Measurements from ENCODE around the gene TOMM6. TPM values are rescaled to one million over a fixed set of nuclear protein-coding genes. Genes with fewer than 3 reads are reported as not detected.

Gene TOMM6
- total RNA-seq = 100 to 1,000 TPM in 1 of 3 donors, 10 to 100 TPM in 2; 95.0 to 109 (median 96.6) TPM
- 123 TPM for total RNA-seq (2013)

DNA sequence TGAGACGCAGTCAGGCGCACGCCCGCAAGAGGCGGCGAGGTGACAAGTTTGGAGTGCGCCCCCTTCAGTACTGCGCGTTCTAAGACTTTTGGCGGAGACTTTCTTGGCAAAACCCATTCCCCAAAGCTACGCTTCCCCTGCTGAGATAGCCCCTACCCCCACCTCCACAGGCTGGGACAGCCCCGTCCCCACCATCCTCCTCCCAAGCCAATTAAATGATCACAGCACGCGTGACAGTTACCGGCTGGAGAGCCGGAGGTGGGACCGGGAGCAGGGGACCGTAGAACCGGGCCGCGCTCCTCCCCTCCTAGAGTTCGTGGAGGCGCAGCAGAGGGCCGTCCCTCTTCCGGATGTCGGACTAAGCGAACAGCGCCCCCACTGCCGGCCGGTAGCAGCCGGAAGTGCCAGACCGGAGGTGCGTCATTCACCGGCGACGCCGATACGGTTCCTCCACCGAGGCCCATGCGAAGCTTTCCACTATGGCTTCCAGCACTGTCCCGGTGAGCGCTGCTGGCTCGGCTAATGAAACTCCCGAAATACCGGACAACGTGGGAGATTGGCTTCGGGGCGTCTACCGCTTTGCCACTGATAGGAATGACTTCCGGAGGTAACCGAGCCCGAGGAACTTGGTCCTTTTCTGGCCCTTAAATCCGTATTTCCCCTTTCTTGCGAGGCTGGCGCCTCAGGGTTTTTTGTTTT lies at the start of gene TOMM6:
Gene TOMM6, plus strand, starts transcription at position 476 of the 699 bp plus-strand sequence. Its CDS starts 4 bp downstream, at position 480.
- peak within 1 kb of the TSS; percentile 92 for H3K27ac ChIP-seq (ENCODE audit: low read length)
- peak within 1 kb of the TSS; percentile 92 to 96 for H3K27ac Mint-ChIP-seq
- H3K9me3 Mint-ChIP-seq = no peaks in the 10 kb centered on the region
- H3K4me3 Mint-ChIP-seq = peak within 1 kb of the TSS; percentile 94
- TF ChIP-seq, protein P1, sequence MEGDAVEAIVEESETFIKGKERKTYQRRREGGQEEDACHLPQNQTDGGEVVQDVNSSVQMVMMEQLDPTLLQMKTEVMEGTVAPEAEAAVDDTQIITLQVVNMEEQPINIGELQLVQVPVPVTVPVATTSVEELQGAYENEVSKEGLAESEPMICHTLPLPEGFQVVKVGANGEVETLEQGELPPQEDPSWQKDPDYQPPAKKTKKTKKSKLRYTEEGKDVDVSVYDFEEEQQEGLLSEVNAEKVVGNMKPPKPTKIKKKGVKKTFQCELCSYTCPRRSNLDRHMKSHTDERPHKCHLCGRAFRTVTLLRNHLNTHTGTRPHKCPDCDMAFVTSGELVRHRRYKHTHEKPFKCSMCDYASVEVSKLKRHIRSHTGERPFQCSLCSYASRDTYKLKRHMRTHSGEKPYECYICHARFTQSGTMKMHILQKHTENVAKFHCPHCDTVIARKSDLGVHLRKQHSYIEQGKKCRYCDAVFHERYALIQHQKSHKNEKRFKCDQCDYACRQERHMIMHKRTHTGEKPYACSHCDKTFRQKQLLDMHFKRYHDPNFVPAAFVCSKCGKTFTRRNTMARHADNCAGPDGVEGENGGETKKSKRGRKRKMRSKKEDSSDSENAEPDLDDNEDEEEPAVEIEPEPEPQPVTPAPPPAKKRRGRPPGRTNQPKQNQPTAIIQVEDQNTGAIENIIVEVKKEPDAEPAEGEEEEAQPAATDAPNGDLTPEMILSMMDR (IDR thresholded peaks at IDR 0.05) = peak; percentile 95
- H3K36me3 ChIP-seq (ENCODE audit: control insufficient read depth, insufficient read depth, low read length) = peaks cover 28% of the 10 kb centered on the region
- no peaks in the 10 kb centered on the region for H3K27me3 Mint-ChIP-seq (ENCODE audit: low read depth in 2 of 2)
- intact Hi-C loops (cut with micrococcal nuclease) = loop anchor here (1.0 to 10.0 kb wide), 5 partner anchors 53 to 757 kb away; partner anchors contain the start of genes BYSL, MED20, MRPS10 and TFEB
- peaks cover 30% of the 10 kb centered on the region for H3K4me1 ChIP-seq (ENCODE audit: control insufficient read depth, insufficient read depth, low read length)
- WGBS (ENCODE audit: insufficient coverage) = under 1% methylated on average over 55 of the region's 55 CpGs
- DNase-seq (peak; percentile 93 to 97), ATAC-seq (peak; percentile 79 to 92 (median 84))
- H3K4me3 ChIP-seq (ENCODE audit: low read length) = peak within 1 kb of the TSS; percentile 86
- H3K4me1 Mint-ChIP-seq = peaks cover 0 to 25% of the 10 kb centered on the region in 2 donors
- no peaks in the 10 kb centered on the region for H3K9me3 ChIP-seq (ENCODE audit: control insufficient read depth, insufficient read depth, low read length)
- H3K36me3 Mint-ChIP-seq = peaks cover 8% of the 10 kb centered on the region
- no peaks in the 10 kb centered on the region for H3K27me3 ChIP-seq (ENCODE audit: control insufficient read depth, insufficient read depth, low read length)

DNA sequence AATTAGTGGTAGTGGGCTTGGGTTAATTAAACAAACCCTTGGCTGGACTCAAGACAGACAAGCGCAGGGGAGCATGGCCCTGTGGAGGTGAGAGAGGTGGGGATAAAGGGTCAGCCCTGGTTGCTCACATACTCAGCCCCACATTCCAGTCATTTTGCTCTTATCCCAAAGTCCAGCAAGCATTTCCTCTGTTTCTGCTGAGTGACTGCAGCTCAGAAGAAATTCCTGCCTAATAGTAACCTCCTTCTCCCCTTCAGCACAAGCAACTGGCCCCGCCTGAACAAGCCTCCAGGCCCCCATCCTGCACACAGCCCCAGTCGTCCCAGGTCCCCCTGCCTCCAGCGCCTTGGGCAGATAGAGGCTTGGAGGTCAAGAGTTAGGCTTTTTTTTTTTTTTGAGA lies 48.5 kb upstream of the TOMM6 start:
- H3K4me3 ChIP-seq (ENCODE audit: low read length) = no peak overlapping the region
- TF ChIP-seq, protein P1 (IDR thresholded peaks at IDR 0.05) = no peak
- peaks cover 0 to 6% of the 10 kb centered on the region in 2 donors for H3K27me3 Mint-ChIP-seq (ENCODE audit: low read depth in 2 of 2)
- no peaks in the 10 kb centered on the region for H3K9me3 Mint-ChIP-seq
- H3K4me1 Mint-ChIP-seq = peaks cover 4 to 5% of the 10 kb centered on the region in 2 donors
- no peaks in the 10 kb centered on the region for H3K36me3 ChIP-seq (ENCODE audit: control insufficient read depth, insufficient read depth, low read length)
- no peak for ATAC-seq
- DNase-seq = no peak
- no peaks in the 10 kb centered on the region for H3K27me3 ChIP-seq (ENCODE audit: control insufficient read depth, insufficient read depth, low read length)
- no peaks in the 10 kb centered on the region for H3K36me3 Mint-ChIP-seq
- intact Hi-C loops (cut with micrococcal nuclease) = no loop called here
- peaks cover 6% of the 10 kb centered on the region for H3K4me1 ChIP-seq (ENCODE audit: control insufficient read depth, insufficient read depth, low read length)
- H3K9me3 ChIP-seq (ENCODE audit: control insufficient read depth, insufficient read depth, low read length) = no peaks in the 10 kb centered on the region
- H3K4me3 Mint-ChIP-seq = no peak overlapping the region
- no peak overlapping the region for H3K27ac ChIP-seq (ENCODE audit: low read length)
- 94% methylated on average over 3 of the region's 4 CpGs for WGBS (ENCODE audit: insufficient coverage)
- H3K27ac Mint-ChIP-seq = no peak overlapping the region

DNA sequence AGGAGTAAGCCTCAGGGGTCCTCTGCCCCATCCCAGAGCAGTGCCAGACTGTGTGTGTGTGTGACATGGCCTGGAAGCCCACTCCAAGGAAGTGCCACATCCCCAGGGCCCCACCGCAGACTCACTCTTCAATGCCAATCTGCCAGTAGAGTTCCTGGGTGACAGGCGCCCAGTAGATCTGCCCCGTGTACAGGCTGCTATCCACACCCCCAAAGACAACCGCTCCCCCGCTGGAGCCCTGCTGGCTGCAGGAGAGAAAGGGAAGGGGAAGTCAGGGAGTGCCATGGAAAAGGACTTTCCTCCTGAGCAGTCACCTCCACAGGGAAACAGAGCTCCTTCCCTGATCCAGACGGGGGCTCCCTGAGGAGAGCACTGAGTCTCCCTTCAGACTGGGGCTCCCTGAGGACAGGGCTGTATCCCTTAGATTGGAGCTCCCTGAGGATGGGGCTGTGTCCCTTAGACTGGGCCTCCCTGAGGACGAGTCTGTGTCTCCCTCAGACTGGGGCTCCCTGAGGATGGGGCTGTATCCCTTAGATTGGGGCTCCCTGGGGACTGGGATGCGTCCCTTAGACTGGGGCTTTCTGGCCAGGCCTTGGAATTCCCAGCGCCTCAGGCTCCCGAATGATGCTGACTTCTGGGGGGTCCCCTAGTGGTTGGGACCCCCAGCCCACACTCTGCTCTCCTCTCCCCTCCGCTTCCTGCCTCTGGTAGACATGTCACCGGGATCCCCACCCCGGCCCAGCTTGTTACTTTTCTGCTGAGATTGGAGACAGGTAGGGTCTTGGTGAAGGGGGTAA lies 46.9 kb upstream of the TOMM6 start:
- Mint-ChIP-seq H3K36me3 (no peaks in the 10 kb centered on the region), H3K9me3 (no peaks in the 10 kb centered on the region), H3K27me3 (ENCODE audit: low read depth in 2 of 2) (peaks cover 0 to 6% of the 10 kb centered on the region in 2 donors), H3K4me1 (peaks cover 4% of the 10 kb centered on the region in 2 donors), H3K4me3 (no peak overlapping the region), H3K27ac (no peak overlapping the region)
- Histone ChIP-seq H3K4me1 (ENCODE audit: control insufficient read depth, insufficient read depth, low read length) (peaks cover 5% of the 10 kb centered on the region), H3K9me3 (ENCODE audit: control insufficient read depth, insufficient read depth, low read length) (no peaks in the 10 kb centered on the region), H3K27me3 (ENCODE audit: control insufficient read depth, insufficient read depth, low read length) (no peaks in the 10 kb centered on the region), H3K36me3 (ENCODE audit: control insufficient read depth, insufficient read depth, low read length) (no peaks in the 10 kb centered on the region), H3K27ac (ENCODE audit: low read length) (no peak overlapping the region), H3K4me3 (ENCODE audit: low read length) (no peak overlapping the region)
- DNase-seq (no peak), ATAC-seq (no peak)
- intact Hi-C loops (cut with micrococcal nuclease) = no loop called here
- TF ChIP-seq, protein P1 (IDR thresholded peaks at IDR 0.05) = no peak
- WGBS (ENCODE audit: insufficient coverage) = 88% methylated on average over 12 of the region's 13 CpGs
